Fibroblast of skin of right biceps (primary cell): ENCODE measurements around the gene UBL7.

Experiments
- DNase-seq: peaks from one replicate; pipeline ENCODE4 v3.0.0-alpha.2; 2013

UBL7 gene

GRCh38 chr15:74422652-74423430 is 38.1 kb downstream of the UBL7 start:
- DNase-seq: peak; percentile 69

- DNase-seq: no peak
These were observed 38.7 kb downstream of the UBL7 start for GRCh38 chr15:74422265-74422651.

- DNase-seq: no peak
These were observed 39.4 kb downstream of the UBL7 start for GRCh38 chr15:74421302-74422245.

- peak; percentile 48 for DNase-seq
These were observed 40.6 kb downstream of the UBL7 start for GRCh38 chr15:74420193-74420905.

GRCh38 chr15:74419432-74419831 is 41.5 kb downstream of the UBL7 start:
- no peak for DNase-seq

- DNase-seq: no peak
These were observed 42.2 kb downstream of the UBL7 start for GRCh38 chr15:74418575-74419338.

GRCh38 chr15:74417670-74418069 is 43.3 kb downstream of the UBL7 start:
- no peak for DNase-seq

- peak; percentile 69 for DNase-seq
These were observed 43.7 kb downstream of the UBL7 start for GRCh38 chr15:74417225-74417624.

- no peak for DNase-seq
These were observed 44.7 kb downstream of the UBL7 start for GRCh38 chr15:74415966-74416916.

- DNase-seq: no peak
These were observed 46.2 kb downstream of the UBL7 start for GRCh38 chr15:74414603-74415338.

- DNase-seq: no peak
These were observed 46.8 kb downstream of the UBL7 start for GRCh38 chr15:74414081-74414580.

GRCh38 chr15:74413350-74414080 is 47.4 kb downstream of the UBL7 start:
- no peak for DNase-seq

- no peak for DNase-seq
These were observed 48.8 kb downstream of the UBL7 start for GRCh38 chr15:74412159-74412558.

- DNase-seq: no peak
These were observed 49.3 kb downstream of the UBL7 start for GRCh38 chr15:74411686-74412085.

GRCh38 chr15:74410502-74410901 is 50.5 kb downstream of the UBL7 start:
- no peak for DNase-seq

- no peak for DNase-seq
These were observed 51.7 kb downstream of the UBL7 start for GRCh38 chr15:74409225-74409624.

GRCh38 chr15:74408815-74409214 is 52.1 kb downstream of the UBL7 start:
- no peak for DNase-seq

GRCh38 chr15:74408385-74408784 is 52.6 kb downstream of the UBL7 start:
- DNase-seq: no peak

- peak; percentile 96 for DNase-seq
These were observed 53.8 kb downstream of the UBL7 start for GRCh38 chr15:74406992-74407705.
